ENCODE results near the gene DRD2.

The DRD2 gene

GRCh38 chr11:113369411-113369810 lies 105.8 kb downstream of the DRD2 start:
- DNase-seq (ENCODE audit: low read depth) = no peak

GRCh38 chr11:113365895-113366294 lies 109.3 kb downstream of the DRD2 start:
- DNase-seq (ENCODE audit: low read depth) = no peak

GRCh38 chr11:113363996-113364641 lies 111.1 kb downstream of the DRD2 start:
- no peak for DNase-seq (ENCODE audit: low read depth)

DNA sequence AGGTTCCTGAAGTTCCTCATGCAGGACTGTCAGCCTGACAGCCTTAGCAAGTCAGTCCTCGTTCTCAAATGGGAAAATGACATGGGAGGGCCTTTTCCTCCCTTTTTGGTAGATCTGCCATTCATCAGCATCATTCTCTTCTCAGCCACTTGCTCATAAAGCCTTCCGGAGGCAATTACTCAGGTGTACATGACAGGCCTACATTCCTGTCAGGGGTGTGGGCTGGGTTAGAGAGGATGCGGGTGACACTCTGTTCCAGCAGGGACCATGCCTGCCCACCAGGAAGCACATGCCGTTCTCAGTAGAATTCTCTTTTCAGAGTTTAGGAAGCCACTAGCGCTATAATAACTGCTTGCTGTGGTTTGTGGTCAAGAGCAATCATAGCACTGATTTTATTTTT lies 111.8 kb downstream of the DRD2 start:
- DNase-seq (ENCODE audit: low read depth) = no peak
